NCI-H2081 treated with DMSO at 0.1 percent for 48 hours (cell line): ENCODE results near the gene D2HGDH.
A peak's percentile ranks its signal among the peaks of the same experiment; 100 is the strongest.

Experiments used
- DNase-seq: peaks from one replicate; lab custom pipeline; 2025; lab: John Stamatoyannopoulos, UW

The D2HGDH gene

GRCh38 chr2:241734467-241735208 lies at the start of gene D2HGDH:
Gene D2HGDH (plus strand): TSS chr2:241734630. CDS start chr2:241735225, 595 bp downstream.
- DNase-seq = peak; percentile 15

DNA sequence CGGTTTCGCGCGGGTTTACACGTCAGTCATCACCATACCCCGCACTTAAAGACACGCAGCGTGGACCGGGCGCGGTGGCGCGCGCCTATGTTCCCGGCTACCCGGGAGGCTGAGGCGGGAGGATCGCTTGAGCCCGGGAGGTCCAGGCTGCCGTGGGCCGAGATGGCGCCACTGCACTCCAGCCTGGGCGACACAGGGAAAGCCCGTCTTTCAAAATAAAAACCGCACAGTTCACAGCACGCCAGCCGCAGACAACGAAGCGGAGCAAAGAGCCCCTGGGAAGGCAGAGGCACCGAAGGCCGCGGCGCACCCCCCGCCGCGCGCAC lies 48.1 kb upstream of the D2HGDH start:
- no peak for DNase-seq

GRCh38 chr2:241686650-241687425 lies 47.6 kb upstream of the D2HGDH start, which contains the start of gene DTYMK:
Gene DTYMK (minus strand): TSS chr2:241686815. CDS start chr2:241686783, 32 bp downstream.
- peak; percentile 84 for DNase-seq

DNA sequence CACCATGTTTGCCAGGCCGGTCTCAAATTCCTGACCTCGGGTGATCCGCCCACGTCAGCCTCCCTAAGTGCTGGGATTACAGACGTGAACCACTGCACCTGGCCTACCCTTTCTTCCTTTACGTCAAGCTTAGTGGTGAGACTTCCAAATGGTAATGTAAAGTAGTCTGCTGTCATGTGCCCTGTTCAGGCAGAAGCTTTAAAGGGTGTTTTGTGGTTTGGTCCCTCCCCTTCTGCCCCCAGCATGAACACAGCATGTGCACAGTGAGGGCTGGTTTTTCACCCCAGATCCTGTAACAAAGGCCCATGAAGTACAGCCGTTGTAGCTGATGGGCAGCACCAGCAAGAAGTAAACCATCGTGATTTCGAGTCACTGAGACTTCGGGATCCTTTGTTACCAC lies 45.1 kb upstream of the D2HGDH start:
- no peak for DNase-seq

DNA sequence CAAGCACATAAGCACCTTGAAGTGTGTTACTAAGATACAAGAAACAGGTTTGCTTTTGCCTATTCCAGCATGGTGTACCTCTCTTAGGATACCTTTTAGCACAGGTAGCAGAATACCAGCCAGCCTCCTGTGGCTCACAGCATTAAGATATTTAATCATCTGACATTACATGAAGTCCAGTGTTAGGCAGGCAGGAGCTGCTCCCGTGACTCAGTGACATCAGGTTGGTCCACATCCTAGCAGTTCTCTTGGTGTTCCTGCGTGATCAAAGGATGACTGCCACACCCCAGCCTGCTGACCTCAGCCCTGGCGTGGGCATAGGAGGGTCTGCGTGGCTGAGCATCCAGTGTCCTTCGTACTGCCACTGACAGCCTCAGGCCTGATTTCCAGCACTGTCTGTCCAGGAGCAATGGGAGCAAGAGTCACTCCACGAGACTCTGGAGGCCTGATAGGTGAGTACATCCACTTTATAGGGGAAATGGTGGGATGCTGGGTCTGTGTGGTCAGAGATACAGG lies 44.2 kb upstream of the D2HGDH start:
- DNase-seq = no peak

DNA sequence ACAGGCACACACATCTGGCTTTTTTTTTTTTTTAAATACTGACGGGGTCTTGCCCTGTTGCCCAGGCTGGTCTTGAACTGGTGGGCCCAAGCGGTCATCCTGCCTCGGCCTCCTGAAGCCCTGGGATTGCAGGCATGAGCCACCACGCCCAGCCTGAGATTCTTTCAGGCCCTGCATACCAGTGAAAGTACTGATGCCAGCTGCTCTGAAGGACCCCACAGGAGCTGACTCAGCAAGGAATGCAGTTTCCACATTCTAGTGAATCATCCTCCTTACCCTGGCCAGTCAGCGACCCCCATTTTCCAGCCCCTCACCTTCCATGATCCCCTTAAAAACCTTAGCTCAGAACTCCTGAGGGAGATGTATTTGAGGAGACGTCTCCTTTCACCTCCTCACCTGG lies 42.0 kb upstream of the D2HGDH start:
- no peak for DNase-seq

GRCh38 chr2:241695651-241696050 lies 38.8 kb upstream of the D2HGDH start:
- no peak for DNase-seq

DNA sequence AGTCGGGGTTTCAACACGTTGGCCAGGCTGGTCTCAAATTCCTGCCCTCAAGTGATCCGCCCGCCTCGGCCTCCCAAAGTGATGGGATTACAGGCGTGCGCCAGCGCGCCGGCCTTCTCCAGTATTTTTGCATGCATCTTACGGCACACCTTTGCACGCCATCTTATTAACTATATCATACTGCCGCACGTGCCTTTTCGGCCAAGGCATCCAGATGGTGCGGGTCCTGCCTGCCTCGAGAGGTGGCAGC lies 33.4 kb upstream of the D2HGDH start:
- DNase-seq = peak; percentile 81

DNA sequence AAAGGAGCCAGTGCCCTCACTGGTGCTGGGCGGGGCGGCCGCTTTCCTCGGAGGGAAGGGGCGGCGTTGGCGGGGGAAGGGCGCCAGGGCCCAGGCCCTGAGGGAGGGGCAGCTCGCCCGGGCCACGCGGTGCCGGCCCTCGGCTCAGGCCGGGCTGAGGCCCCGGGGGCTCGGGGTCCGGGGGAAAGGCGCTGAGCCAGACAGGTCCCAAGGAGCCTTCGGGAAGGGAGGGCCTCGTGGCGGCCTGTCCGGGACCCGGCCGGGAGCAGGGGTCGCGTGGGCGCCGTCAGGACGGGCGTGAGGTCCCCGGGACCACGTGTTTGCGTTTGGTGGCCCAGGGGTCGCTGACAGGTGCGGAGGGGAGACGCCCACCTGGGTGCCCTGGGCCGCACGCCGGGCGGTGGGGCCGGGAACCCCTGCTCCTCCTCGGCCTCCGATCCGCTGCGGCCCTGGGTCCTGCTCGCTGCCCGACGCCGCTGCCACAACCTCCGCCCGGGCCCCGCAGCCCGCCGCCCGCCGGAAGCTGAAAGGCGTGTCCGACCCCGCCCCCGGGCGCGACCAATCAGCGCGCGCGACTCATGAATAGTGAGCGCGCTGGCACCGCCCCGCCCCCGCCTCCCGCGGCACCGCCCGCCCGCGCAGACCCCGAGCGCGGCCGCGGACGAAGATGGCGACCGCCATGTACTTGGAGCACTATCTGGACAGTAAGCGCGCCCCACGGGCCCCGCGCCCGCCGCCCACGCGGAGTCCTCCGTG lies 32.9 kb upstream of the D2HGDH start, which contains the start of gene ING5:
Gene ING5 (plus strand): TSS at position 641 of the 756 bp plus-strand sequence. CDS start 27 bp downstream, at position 668.
- DNase-seq = peak; percentile 45

GRCh38 chr2:241702155-241703031 lies 32.0 kb upstream of the D2HGDH start:
- DNase-seq = peak; percentile 23

GRCh38 chr2:241703032-241703604 lies 31.3 kb upstream of the D2HGDH start:
- no peak for DNase-seq

GRCh38 chr2:241706537-241706936 lies 27.9 kb upstream of the D2HGDH start:
- DNase-seq = no peak

GRCh38 chr2:241708879-241709278 lies 25.6 kb upstream of the D2HGDH start:
- DNase-seq = no peak

- DNase-seq = no peak
Measured at GRCh38 chr2:241719093-241719492, 15.3 kb upstream of the D2HGDH start.

DNA sequence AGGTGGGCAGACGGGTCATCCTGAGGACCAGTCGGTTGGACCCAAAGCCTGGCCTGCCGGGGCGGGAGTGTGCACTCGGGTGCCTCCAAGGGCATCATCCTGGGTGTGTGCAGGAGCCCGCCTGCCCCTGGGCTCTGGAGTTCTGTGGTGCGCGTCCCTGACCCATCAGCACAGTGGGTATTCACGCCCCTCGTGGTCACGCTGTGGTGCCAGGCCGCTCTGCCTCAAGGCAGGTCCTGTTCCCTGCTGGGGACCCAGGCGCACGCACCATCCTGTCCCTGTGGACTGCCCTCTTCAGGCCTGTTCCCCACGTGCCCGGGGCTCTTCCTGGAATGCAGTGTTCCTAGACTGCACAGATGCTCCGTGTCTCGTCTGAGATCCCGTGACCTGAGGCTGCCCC lies 14.3 kb upstream of the D2HGDH start:
- no peak for DNase-seq

DNA sequence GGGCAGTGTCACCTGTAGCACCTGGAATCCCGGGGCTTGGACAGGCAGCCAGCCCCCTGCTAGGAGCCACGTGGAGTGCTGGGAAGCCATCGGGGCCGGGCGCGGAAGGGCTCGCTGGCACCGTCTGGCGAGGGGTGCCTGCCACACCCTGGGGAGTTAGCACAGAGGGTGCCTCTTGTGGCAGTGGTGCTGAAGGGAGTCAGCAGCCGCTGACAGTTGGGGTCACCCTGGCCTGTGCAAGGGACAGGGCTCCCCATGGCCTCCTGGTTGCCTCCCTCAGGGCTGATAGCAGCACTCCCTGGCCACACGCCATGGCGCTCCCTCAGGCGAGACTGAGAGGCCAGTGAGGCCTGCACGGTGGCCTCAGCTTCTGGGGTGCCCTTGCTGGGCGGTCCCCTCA lies 13.9 kb upstream of the D2HGDH start:
- no peak for DNase-seq

DNA sequence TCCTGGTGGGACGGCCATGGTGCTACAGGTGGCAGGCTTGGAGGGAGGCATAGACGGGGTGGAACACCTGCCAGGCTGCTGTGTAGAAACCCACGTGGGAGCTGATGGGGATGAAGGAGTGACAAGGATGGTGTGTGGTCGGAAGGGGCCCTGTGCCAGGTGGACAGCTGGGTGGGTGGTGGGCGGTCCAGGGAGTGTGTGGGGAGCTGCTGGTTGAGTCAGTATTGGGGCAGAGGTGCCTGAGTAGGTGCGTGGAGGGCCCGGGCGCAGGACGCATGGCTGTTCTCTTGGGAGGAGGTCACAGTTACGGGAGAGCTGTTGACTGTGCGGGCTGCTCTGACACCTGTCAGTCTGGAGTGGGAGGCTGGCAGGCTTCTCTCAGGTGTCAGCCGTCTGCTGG lies 12.6 kb upstream of the D2HGDH start:
- no peak for DNase-seq

DNA sequence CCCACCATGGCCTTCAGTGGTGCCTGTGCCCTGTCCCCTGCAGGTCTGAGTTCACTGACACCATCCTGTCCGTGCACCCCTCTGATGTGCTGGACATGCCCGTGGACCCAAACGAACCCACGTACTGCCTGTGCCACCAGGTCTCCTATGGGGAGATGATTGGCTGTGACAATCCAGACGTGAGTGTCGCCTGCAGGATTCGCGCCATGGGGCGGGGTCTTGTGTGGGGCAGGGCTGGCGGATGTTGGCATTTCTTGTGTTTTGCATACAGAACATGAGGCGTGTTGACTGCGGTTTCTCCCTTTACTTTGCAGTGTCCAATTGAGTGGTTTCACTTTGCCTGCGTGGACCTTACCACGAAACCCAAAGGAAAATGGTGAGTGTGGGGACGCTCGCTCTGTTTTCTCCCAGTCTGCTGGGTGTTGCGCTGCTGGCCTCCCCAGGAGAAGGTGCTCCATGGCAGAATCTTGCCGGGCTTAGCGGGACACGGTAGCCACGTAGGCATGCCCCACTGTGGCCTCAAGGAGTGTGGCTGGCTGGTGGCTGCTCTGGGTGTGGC lies 11.5 kb upstream of the D2HGDH start:
- no peak for DNase-seq

DNA sequence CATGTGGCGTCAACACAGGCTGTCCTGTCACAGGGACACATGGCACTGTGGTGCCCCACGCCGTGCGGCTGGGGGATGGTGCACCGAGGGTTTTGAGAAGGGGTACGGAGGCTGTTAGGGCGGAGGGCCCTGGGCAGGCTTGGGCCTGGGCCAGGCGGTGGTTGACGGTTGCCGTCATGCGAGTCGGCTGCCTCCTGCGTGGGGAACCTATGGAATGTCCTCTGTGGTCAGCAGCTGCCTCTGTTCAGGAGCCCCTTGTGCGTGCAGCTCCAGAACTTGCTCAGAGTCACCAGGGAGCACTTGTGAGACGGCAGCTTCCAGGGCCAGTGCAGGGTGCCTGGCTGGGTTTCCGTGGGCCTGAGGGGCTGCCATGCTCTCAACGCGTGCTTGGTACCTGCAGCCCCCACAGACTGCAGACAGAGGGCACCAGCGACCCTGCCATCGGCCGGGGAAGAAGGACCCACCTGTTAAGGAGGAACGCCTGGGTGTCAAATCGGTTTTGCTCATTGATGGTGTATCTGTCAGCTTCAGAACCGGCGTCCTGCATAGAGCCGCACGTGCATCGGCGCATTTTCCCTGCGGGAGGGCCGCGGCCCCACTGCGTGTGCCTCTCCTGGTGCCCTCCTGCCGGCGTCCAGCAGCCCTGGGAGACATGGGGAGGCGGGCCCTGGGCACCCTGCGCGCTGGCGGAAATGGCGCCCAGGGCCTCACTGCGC lies 10.0 kb upstream of the D2HGDH start:
- DNase-seq = no peak
